Keratinocyte (primary cell): ENCODE results near the gene FGF12.

ENCODE experiments used
- CTCF ChIP-seq, 3 experiments: IDR thresholded peaks in 1 of 3; conservative IDR thresholded peaks in 1 of 3; optimal IDR thresholded peaks in 1 of 3; 2 replicates in 2 of 3; 3 replicates in 1 of 3; pipeline versions ENCODE3 to v1.5.1; 2011; ENCODE audit warnings: low read length in 3 of 3, mild to moderate bottlenecking in 3 of 3, moderate library complexity in 2 of 3, control low read depth in 1 of 3, inconsistent platforms in 1 of 3; ENCODE audit not compliant: insufficient read depth in 2 of 3; ENCODE audit errors: extremely low read depth in 1 of 3
- EZH2 ChIP-seq: IDR thresholded peaks from one replicate; pipeline ENCODE4 v1.6.1; 2012; ENCODE audit warnings: inconsistent platforms, mild to moderate bottlenecking, low read length, moderate library complexity

DNA sequence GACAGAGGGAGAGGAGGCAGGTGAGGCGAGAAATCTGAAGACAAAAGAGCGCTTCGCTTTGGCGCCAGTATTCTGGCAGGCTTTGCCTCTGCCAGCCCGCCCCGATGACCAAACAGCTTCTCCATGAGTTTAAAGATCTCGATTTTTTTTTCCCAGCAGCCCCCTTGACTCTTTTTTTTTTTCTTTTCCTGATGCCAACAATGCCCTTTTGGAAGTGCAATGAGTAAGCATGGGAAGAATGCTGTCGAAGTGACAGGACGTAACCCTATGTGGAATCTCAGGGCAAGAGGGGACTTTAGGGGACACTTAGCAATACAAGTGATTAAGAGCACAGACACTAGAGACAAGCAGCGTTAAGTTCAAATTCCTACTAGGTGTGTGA is 211.7 kb downstream of the FGF12 start:
- TF ChIP-seq CTCF (optimal IDR thresholded peaks at IDR 0.05 in 1 of 3, IDR thresholded peaks at IDR 0.05 in 1 of 3, conservative IDR thresholded peaks at IDR 0.05 in 1 of 3; ENCODE audit: extremely low read depth in 1 of 3, insufficient read depth in 2 of 3, low read length in 3 of 3) = no peak
- TF ChIP-seq EZH2 = peak; percentile 32
